HG03039 (cell line): ENCODE measurements around the gene EVC2.

ENCODE experiments used
- ATAC-seq: cut with Tn5 transposase; IDR thresholded peaks from one replicate; pipeline ENCODE4 v1.9.1; 2021; ENCODE audit warnings: mild to moderate bottlenecking, moderate library complexity; ENCODE audit not compliant: unreplicated experiment

EVC2 gene

GRCh38 chr4:5715357-5715756, 7.0 kb upstream of the EVC2 start:
- no peak for ATAC-seq

DNA sequence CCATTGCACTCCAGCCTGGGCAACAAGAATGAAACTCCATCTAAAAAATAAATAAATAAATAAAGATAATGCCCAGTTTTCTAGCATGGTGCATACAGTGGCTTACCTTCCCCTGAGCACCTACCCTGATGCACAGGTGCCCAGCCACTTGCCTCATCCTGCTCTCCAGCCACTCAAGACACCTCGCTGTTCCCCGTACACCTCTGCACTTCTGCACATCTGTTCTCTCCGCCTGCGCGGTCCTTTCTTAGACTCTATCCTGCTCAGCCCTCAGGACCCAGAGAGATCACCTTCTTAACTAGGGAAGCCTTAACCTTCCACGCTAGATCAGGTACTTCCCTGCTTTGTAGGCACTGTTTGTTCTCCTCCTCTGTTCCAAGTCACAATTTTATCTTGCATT, 5.5 kb upstream of the EVC2 start:
- ATAC-seq: no peak

- no peak for ATAC-seq
These were observed 4.6 kb upstream of the EVC2 start for GRCh38 chr4:5712931-5713330.

- no peak for ATAC-seq
These were observed 4.2 kb upstream of the EVC2 start for GRCh38 chr4:5712517-5712916.

- ATAC-seq: peak; percentile 5
These were observed 3.3 kb upstream of the EVC2 start for GRCh38 chr4:5711479-5712184.

DNA sequence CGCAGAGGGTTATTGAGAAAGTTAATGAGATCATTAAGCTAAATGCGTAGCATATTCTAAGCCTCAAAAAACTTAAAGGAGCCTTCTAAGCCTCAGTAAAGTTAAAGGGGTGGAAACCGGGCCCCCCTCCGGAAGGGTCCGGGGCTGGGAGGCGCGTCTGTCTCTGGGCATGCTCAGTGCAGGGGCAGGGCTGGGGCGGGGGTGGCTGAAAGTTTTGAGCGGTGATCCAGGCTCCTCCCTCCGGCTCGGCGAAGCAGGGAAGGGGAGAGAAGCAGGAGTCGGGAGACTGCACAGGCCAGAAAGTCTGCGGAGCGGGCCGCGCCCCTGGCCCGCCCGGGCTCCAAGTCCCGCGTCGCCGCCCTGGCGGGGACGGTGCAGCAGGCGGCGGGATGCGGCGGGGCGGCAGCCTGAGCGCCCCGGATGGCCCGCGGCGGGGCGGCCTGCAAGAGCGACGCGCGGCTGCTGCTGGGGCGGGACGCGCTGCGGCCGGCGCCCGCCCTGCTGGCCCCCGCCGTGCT, 2.7 kb upstream of the EVC2 start, which contains the start of gene EVC:
Gene EVC, plus strand, starts transcription at position 241 of the 518 bp plus-strand sequence. Its CDS starts 180 bp downstream, at position 421.
- ATAC-seq: peak; percentile 39

DNA sequence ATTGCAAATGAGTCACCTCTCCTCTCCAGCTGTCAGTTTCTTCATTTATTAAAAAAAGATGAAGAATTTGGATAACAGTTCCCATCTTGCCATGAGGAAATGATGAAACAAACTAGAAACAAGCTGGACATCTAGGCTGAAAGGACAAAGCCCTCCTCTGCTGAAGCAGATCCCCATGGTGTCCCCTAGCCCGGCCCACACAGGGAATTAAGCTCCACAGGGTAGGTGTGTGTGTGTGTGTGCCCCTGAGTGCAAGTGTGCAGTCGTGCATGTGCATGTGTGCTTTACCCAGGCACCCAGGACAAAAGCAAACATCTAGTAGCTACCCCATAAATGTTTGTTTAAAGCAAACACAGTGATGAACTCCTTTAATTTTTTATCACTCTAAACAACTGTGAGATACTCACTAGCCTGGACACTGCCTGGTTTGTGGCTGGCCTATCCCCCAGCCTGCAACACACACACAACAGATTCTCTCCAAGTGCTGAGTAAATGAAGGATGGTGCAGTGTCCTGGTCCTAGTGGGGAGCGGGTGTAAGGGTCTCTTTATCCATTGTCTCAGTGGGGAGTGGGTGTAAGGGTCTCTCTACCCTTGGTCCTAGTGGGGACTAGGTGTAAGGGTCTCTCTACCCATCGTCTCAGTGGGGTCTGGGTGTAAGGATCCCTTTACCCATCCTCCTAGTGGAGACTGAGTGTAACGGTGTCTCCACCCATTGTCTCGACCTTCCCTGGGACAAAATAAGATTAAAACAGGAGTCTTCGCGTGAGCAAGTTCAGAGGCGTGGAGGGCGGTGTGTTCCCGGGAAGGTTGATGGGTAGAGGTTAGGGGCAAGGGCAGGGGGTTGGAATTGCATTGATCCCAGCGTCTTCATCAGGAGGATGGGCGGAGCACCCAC, 2.0 kb upstream of the EVC2 start:
- no peak for ATAC-seq

DNA sequence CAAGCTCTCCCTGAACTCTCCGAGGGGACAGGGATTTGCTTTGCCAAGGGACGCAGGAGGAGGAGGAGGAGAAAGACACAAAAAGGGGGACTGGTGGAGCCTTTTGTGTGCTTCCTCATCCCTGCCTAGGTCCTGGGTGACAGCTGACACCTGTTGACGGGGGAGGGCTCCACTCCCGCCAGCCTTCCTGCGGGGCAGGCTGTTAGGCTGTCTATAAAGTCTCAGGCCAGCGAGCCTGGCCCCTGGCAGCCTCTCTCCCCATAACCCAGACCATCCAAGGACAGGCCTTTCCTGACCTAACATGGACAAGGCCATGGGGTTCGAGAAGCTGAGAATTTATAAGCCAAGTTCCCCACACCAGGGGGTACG, 832 bp upstream of the EVC2 start:
- no peak for ATAC-seq

GRCh38 chr4:5707778-5708448, 446 bp downstream of the EVC2 start:
- peak; percentile 28 for ATAC-seq

DNA sequence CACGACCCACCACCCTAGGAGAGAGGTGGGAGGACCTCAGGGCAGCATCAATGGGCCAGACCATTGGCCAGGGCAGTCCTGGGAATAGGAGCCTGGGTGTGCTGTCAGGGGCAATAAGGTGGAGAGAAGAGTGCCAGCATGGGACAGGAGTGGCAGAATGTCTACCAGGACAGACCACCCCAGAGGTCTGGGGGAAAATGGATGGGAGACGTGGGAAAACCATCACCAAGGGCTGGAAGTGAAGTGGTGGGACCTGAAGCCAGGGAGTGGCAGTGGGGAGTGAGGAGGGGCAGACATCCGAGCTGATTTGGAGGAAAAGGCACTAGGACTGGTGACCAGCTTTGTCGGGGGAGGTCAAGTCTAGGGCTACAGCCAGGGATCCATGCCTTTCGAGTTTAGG, 993 bp downstream of the EVC2 start:
- no peak for ATAC-seq

DNA sequence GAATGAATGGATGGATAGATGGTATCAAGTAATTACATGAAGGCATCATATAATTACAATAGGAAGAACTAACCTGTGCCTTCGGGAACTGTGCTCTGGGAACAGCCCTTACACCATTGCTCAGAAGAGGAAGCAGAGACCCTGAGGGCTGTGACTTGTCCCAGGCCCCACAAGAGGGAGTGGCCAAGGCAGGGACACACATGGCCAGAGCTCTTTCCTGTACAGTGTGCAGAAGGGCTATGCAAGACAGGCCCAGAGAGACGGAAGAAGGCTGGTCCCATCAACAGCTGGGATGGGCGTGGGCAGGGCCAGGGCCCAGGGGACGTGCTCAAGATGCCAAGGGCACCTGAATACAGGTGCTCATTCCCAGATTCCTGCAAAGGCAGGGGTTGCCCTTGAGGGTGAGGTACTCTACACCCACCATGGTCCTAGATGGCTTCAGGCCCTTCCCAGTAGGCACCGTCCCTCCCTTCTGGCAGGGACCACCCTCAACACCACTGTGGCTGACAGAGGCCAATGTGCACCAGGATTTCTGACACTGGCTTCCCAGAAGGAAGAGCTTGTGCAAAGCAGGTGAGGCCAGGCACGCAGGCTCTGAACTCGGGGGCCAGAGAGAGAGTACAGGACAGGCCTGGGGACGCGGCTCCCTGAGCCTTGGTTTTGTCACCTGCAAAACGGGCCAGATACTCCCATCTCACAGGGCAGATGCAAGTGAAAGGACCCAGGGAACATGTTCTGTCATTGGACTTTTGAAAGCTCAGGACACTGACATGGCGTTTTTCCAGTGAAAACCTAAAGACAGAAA, 1.7 kb downstream of the EVC2 start:
- ATAC-seq: no peak

DNA sequence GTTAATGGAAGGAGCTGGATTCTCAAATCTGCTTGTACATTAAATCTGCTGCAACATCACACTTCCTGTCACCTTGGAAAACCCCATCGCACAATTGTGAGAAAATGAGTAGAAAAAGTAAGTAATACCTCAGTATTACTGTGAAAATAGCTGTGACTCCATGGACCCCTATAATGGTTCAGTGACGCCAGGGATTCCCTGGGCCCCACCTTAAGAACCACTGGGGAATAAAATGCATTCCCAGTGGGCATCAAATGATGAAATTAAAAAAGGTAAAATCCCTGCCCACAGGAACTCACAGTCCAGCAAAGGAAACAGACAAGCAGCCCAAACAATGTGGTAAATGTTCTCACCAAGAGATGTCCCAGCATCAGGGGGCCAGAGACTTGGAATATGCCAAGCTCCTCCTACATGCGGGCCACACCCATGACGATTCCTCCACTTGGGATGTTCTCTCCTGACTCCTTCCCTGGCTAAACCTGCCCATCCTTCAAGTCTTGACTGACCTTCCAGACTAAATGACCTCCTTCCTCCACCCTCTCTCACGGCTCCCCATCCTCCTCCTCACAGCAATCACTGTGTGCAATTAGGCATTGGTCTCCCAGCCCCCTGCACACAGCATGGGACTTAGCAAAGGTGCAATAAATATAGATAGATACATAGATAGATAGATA, 2.6 kb downstream of the EVC2 start:
- no peak for ATAC-seq

GRCh38 chr4:5704276-5704675, 4.1 kb downstream of the EVC2 start:
- ATAC-seq: no peak

DNA sequence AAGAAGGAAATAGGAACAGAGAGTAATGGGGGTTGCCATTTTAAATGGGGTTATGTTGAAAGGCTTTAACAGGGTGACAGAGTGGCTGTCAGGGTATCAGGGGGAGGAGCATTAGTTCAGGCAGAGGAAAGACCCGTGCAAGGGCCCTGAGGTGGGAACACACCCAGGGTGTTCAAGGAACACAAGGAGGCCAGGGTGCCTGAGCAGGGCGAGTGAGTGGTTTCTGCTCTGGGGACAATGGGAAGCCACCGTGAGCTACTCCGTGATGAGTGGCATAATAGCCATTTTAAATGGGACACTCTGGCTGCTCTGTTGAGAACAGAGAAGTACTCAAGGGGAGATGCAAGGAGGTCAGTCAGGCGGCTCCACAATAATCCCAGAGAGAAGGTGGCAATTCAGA, 4.5 kb downstream of the EVC2 start:
- ATAC-seq: no peak

- no peak for ATAC-seq
These were observed 6.4 kb downstream of the EVC2 start for GRCh38 chr4:5701971-5702370.

- ATAC-seq: no peak
These were observed 7.9 kb downstream of the EVC2 start for GRCh38 chr4:5700459-5700858.

DNA sequence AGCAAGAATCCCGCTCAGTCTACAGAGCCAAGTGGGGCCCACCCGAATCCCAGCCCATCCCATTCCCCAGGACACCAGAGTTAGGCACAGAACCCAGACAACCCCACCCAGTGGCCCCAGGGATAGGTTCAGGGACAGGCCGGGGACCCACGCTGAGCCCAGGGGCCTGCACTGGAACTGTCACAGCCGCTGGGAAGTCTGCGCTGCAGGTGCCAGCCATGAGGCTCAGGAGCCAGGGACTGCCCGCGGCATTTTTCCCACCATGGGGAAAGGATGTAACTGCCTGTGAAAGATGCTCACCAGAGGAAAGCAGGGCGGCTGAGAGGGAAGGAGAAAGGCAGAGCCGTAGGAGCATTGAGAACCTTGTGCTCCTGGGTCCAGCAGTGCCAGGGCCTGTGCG, 12.0 kb downstream of the EVC2 start:
- no peak for ATAC-seq

- ATAC-seq: no peak
These were observed 14.5 kb downstream of the EVC2 start for GRCh38 chr4:5693871-5694270.

DNA sequence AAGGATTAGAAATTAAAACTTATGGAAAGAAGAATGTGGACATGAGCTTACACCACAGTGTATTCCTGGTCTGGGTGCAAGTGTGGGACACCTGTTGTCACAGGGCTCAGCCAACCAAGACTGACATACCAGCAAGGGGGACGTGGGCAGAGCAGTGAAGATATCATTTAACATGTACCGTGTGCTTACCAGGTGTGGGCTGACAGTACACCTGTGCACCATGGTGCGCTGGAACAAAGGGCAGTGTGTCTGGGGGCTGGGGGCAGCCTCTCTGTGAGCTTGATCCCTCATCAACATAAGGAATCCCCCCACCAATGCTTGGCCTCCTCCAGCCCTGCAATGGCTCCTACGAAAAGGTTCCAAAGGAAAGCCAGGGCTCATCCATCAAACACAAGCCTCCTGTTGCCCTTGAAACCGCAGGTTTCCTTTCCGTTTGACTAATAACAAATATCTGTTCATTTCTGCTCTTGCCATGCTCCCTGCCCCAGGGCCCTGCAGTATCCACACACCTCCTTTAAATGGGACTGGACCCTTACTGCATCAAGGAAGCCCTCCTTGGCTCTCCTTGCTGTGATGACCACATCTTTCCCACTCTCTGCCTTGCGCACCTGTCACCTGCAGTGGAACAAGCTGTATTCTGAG, 16.7 kb downstream of the EVC2 start:
- no peak for ATAC-seq

- no peak for ATAC-seq
These were observed 19.3 kb downstream of the EVC2 start for GRCh38 chr4:5689065-5689464.
